ENCODE measurements around the gene TTC9.

Gene TTC9

DNA sequence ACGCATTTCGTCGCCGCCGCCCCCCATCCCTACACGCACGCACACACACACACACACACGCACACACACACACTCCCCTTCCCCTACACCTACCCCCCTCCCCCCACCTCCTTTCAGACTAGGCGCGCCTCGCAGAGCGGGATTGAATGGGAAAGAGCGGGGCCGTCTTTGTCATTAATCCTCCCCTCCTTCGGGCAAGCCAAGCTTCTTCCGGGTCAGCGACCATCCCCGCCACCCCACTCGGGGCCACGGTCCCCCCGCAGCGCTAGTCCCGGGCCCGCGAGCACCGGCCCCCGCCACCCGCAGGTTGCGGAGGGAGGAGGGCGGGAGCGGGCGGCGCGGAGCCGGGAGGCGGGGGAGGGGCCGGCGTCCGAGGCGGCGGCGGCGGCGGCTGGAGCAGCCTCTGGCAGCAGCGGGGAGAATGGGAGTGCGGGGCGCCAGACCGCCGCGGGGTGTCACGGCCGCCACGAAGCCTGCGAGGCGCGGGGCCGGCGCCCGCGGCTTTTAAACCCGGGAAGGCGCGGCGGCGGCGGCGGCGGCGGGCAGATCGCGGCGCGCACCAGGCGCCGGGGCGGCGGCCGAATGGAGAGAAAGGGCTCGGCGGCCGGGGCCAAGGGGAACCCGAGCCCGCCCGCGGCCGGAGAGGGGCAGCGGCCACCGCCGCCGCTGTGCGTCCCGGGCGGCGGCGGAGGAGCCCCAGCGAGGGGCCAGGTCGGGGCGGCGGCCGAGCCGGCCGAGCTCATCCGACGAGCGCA, at the start of gene TTC9:
Gene TTC9, plus strand, starts transcription at position 369 of the 755 bp plus-strand sequence. Its CDS starts 214 bp downstream, at position 583.
- peak; percentile 32 for DNase-seq

DNA sequence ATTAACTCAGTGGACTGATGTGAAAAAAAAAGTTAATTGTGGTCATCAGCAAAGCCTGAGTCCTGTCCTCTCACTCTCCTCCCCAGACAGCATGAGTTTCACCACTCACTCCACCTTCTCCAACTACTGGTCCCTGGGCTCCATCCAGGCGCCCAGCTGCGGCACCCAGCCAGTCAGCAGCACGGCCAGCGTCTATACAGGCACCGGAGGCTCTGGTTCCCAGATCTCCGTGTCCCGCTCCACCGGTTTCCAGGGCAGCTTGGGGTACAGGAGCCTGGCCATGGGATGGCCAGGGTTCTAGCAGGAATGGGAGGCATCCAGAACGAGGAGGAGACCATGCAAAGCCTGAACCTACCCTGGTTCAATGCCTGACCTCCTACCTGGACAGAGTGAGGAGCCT, 47.3 kb upstream of the TTC9 start:
- DNase-seq, result no peak

DNA sequence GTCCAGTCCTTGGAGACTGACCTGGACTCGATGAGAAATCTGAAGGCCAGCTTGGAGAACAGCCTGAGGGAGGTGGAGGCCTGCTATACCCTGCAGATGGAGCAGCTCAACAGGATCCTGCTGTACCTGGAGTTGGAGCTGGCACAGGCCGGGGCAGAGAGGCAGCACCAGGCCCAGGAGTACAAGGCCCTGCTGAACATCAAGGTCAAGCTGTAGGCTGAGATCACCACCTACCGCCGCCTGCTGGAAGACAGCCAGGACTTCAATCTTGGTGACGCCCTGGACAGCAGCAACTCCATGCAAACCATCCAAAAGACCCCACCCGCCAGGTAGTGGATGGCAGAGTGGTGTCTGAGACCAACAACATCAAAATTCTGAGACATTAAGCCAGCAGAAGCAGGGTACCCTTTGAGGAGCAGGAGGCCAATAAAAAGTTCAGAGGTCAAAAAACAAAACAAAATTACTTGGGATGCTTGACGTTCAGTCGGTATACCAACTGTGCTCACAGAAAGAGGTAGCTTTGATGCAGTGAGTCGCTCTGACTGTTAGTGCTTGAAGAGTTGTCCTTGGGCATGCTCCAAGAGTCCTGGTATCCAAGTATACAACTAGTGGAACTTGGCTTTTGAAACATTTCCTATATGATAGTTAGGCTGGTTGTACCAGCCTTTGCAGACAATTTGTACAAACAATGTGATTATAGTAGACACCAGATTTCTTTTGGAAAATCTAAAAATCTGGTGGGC, 46.1 kb upstream of the TTC9 start:
- no peak for DNase-seq

DNA sequence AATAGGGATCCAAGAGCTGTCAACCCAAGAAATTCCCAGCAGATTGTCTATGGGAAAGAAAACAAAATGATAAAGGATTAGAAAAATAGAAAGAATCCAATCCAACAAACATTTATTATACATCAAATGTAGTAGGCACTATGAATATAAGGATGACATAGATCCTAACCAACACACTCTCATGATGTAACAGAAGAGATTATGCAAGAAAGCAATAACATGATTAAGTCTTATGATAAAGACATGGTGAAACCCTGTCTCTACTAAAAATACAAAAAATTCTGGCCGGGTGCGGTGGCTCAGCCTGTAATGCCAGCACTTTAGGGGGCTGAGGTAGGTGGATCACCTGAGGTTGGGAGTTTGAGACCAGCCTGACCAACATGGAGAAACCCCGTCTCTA, 44.0 kb upstream of the TTC9 start:
- DNase-seq, result no peak

DNA sequence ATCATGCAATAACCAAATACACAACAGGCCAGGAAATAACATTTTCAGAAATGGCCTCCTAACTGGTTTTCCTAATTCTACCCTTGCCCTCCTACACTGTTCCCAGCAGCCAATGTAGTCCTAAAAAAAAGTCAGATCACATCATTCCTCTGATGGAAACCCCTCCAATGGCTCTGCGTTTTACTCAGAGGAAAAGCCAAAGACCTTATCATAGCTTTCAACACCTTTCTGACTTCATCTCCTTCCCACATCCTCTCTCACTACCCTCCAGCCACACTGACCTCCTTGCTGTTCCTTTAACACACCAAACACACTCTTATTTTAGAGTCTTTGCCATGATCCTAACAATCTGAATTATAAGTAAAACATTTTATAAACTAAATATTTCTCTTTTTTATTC, 42.4 kb upstream of the TTC9 start:
- no peak for DNase-seq

DNA sequence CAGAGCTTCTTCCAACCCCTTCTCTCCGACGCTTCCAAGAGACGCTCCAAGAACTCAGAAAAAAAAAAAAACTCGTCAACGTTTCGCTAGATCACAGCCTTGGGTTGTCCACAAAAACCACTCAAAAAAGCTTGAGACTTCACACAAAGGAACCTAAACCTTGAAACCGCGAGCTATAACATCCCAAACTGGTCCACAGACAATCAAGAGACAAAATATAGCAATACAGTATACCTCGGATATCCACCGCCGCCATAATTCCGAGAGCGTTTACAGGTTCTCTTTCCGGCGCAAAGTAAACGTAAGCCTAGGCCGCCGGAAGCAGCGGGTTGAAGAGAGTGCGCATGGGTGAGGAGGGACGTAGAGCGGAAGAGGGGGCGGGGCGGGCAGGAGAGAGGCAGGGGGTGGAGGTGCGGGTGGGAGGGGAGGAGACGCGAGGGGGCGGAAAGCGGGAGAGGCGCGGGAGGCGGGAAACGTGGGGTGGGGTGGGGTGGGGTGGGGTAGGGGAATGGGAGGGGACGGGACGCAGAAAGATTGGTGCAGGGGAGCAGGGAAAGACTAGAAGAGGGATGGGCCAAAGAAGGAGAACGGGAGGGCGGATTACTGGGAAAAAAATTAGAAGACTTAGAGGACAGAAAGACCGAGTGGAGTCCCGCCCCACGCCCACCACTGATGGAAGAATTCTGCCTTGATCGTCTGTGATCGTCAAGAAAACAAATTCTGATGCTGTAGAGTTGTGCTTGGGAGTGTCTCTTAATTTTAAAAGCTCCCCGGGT, 41.1 kb upstream of the TTC9 start, which contains the start of gene MED6:
Gene MED6, minus strand, starts transcription at position 274 of the 776 bp plus-strand sequence. Its CDS starts 18 bp downstream, at position 256.
- peak; percentile 91 for DNase-seq

DNA sequence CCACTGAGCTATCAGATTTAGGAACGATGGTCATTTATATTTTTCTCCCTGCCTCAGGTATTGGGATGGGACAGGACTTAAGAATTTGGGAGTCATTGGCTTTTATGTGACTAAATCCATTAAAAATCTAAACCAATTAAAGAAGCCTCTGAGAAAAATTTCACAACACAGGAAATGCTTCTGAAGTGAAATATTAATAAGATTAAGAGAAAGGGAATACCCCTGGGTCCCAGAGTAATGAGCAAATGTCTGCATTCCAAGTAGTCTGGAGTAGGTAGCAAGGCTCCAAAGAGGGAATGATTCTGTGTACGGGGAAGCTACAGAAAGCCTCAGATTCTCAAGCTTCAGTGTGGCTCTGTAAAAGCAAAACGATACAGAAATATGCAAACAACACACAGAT, 40.6 kb upstream of the TTC9 start:
- no peak for DNase-seq

DNA sequence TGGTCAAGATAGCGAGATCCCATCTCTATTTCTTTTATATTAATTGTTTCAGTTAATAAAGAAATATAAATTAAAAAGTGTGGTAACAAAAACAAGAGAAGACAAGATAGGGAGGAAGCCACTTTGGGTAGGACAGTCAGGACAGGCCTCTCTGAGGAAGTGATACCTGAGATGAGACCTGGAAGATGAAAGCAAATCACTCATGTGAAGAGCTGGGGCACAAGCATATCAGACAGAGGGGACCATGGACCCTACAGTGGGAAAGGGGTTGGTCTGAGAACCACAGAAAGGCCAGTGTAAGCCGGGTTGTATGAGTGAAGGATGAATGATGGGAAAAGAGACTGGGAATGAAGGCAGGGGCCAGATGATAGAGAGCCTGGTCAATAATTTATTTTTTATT, 39.5 kb upstream of the TTC9 start:
- DNase-seq, result no peak

DNA sequence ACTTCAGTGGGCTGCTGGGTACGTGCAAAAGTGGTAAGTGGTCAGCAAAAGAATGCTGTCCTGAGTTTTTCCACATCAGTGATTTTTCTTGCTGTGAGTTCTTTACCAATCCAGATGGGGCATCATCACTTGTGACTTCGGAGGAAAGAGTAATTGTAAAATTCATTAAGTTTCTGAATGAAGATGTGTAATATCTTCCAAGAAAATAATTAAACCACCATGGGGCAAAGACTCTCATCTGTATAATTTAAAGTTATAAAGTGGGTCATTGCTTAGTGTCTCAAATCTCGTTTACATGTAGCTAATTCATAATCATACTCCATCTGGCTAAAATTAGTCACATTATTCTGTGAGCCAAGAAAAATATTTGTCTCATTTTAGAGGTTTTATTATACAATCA, 30.5 kb upstream of the TTC9 start:
- DNase-seq, result no peak

DNA sequence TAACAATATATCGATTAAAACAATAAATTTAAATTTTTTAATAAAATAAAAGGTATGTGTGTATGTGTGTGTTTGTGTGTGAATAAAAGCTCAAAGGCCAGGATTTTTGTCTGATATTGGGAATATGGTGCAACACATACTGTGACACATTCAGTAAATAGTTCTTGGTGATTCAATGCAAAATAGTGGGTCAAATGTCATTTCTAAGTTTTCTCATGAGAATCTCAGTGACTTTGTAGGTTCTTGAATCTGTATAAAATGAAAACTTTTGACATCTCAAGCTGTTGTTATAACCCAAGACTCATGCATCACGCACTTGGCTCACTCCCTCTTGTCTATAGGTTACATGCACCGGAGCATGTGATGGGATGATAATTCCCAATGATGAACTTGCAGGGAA, 25.1 kb upstream of the TTC9 start:
- DNase-seq, result no peak

DNA sequence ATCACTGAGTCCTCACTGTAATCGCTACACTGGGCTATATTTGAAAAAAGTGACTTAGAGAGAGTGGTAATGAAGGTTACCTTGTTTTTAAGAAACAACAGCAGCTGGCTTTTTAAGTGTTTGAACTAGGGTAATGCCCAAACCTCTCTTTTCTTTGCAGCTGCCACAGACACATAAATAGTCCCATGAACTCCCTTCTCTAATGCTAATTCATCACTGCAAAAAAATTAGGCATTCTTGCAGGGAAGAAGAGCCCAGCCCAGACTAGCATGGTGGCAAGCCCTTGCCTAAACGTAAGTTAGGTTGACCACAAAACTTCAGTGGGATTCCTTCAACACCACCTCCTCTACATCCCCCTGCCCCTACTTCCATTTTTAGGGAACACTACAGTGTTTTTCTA, 23.4 kb upstream of the TTC9 start:
- no peak for DNase-seq

DNA sequence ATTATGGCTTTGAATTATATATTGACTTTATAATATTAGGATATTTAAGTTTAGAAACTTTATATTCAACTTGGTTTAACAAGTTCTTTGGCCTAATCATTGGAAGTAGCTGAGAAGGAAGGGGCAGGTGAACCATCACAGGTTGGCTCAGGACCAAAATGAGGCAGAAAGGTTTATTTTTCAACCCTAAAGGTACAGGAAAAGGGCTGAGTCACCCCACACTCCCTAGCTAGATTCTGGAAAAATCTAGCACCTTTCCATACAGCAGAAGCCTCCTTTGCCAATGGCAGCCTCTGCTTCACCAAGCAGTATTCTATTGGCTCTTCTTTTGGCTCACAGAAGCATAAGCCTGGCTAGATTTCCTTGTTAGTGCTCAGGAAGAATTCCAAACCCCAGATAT, 22.0 kb upstream of the TTC9 start:
- no peak for DNase-seq

DNA sequence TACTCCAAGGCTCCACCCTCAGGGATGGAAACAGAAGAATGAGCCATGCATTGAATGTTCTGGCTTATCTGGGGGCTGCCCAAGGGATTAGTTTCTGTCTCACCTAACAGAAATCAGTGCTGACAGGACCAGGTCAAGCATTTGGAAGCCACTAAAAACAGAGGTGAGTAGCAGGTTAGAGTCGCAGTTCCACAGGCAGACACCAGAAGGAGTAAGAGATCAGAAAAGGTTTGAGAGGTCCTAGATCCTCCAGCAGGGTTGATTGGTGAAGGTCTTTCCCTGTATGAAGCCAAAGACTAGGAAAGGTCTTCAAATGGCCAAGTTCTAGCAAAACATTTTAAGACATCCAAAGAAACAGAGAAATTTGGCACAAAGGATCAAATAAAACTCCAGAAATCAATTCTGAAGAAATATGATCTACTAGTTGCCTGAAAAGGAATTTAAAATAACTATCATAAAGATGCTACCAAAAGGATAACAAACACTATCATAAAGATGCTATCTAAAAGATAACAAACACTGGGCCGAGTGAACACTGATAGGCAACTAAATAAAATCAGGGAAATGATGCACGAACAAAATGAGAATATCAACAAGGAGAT, 19.5 kb upstream of the TTC9 start:
- peak; percentile 70 for DNase-seq

DNA sequence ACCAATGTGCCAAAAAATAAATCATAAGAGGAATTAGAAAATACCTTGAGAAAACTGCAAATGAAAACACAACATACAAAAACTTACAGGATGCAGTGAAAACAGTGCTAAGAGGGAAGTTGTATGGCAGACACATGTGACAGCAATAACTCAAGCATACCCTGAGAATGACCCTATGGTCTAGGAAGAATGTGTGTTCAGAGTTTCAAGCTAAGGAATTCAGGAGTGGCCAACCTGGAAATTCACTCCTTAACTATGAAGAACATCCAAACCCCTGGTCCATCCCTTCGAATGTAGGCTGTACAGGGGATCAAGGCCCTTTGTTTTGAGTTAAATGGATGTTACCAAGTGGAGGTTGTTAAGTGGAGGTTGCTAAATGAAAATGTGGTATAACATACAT, 16.7 kb upstream of the TTC9 start:
- DNase-seq, result no peak

DNA sequence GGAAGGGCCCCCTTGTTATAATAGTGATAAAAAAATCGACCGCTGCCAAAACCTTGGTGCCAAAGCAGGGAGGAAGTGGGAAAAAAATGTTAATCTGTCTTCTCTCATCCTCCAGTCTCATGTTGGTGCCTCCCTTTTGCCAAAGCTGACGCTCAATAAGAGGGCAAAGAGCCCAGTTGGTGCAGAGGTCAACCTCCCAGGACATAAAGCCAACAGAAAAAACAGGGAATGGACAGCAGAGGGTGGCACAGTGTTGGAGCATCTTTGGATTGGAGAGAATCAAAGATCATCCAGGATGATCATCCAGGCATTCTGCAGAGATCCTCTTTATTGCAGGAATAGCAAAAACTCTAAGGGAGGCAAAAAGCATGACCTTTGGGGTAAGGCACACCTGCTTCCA, 9.8 kb upstream of the TTC9 start:
- no peak for DNase-seq

DNA sequence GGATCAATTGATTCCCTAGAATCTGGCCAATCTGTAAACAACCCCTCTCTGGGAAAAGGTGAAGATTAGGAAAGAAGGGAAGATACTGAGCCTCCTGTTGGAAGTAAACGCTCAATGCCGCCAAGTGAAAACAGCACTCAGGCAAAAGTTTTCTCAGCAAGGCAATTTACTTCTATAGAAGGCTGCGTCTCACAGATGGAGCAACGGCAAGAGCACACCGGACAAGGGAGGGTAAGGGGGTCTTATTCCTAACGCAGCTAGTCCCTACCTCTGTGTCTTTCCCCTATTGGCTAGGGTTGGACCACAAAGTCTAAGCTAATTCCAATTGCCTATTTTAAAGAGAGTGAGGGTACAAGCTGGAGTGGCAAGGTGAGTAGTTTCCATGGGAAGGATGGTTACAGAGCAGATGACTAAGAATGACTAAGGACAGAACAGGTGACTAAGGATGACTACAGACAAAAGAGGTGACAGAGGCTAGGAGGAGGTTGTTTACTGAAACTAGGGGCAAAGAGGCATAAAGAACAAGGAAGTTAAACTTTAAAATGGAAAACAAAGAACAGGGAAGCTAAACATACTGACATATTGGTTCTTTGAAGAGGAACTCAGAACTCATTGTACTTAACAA, 5.6 kb upstream of the TTC9 start:
- DNase-seq, result no peak

DNA sequence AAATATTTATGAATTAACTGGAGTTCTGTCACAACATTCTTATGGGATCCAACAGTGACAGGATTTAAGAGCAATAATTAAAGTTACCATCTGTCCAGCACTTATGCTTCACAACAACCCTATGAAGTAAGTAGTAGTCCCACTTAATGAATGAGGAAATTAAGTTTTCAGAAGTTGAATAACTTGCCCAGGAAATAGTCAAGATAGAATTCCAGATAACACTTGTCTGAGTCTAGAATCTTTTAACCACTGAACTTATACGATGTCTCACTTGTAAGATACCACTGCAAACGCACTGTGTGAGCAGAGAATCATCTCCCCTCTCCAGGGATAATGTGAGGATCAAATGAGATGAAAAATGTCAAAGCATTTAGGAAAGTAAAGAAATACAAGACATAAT, 3.3 kb upstream of the TTC9 start:
- DNase-seq, result no peak

DNA sequence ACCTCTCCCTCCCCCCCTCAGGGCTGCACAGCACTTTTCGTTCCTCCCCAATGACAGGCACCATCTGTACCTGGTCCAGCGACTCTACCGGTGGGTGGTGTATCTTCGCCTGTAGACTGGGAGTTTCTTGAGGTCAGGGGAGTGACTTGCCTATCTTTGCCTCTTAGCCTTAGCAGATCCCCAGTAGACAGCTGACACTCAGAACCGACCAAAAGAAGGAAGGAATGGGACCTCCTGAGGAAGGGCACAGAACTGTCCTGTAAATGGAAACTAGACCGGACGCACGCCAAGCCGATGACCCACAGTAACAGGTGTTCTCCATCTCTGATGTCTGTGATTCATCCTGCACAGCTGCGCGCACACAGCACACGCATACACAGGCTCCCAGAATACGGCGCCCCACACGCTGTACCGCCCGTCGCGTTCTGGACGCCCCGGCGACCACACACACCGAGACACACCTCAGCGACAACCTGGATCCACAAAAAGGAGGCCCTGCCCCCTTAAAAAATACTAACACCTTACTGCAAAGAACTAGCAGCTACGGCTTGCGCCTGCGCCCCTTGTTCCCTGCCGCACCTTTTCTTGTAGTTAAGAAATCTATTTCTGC, 673 bp upstream of the TTC9 start:
- DNase-seq, result peak; percentile 59

DNA sequence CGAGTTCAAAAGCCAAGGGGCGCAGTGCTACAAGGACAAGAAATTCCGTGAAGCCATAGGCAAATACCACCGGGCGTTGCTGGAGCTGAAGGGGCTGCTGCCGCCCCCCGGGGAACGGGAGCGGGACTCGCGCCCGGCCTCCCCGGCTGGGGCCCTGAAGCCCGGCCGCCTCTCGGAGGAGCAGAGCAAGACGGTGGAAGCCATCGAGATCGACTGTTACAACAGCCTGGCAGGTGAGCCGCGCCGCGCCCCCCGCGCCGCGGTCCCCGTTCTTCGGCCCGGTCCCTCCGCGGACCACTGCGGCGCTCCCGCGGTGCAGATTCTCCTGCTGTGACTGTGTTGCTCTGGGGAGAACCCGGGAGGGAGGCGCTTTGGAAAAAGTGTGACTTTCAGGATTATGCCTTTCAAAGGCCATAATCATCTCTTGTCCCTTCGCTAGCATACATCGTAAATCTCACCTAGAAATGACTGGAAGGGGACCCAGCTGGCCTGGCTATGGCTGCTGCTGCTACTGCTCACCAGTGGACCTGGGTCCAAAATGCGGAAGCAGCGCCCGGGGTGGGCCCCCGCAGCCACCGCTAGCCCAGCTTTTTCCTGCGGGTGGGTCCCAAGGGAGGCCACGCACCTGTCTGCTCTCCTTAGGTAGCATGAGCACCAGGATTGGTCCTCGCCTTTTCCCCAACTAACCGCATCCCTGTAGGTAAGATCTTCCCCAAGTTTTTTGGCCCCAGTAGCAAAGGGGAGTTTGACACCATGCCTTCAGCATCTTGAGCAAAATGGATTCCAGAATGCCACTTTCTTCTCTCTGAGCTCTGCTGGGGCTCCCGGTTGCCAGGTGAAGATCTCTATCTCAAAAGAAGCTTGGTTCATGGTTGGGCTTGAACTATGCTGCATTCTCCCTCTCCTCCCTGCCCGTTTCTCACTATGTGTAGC, 853 bp downstream of the TTC9 start:
- peak; percentile 34 for DNase-seq

DNA sequence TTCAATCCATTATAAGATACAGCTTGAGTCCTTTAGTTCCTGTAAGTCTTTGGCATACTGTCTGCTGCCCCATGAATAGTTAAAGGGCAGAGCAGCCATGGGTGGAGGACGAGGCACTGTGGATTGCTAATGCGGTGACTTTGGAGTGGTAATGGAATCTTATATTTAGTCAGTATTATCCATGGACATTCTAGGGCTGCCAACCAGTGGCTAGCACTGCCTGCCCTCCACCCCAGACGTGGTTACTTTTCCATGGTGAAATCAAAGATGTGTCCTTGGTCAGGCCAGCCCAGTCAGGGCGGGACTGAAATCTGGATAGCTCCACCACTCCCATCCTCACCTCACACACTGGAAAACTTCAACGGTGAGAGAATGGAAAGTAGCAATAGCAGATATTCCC, 2.3 kb downstream of the TTC9 start:
- no peak for DNase-seq

DNA sequence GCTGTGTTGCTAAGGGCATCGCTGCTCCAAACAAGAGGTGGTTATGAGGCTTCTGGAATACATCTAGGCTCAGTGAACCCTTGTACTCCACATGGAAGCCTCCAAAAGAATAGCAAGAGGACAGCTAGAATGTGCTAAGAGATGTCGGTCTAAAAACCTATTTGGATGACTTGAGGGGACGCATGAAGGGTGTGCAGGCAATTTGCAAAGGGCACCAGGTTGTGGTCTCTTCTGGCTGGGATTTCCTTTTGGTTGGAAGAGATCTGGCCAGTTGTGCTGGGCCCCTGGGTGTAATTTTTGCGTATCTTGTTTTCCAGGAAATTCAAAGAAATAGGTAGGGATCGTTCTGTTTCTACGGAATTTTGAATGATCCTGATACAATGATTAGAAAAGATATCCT, 4.2 kb downstream of the TTC9 start:
- DNase-seq, result no peak

Data from CD4-positive, alpha-beta T cell treated with Interleukin-12 subunit alpha and Interleukin-12 subunit beta, for 1 hour (primary cell).